ENCODE measurements around the gene FARS2.

GRCh38 chr6:5674721-5675120 lies 413.4 kb downstream of the FARS2 start:
- TF ChIP-seq, protein P1, sequence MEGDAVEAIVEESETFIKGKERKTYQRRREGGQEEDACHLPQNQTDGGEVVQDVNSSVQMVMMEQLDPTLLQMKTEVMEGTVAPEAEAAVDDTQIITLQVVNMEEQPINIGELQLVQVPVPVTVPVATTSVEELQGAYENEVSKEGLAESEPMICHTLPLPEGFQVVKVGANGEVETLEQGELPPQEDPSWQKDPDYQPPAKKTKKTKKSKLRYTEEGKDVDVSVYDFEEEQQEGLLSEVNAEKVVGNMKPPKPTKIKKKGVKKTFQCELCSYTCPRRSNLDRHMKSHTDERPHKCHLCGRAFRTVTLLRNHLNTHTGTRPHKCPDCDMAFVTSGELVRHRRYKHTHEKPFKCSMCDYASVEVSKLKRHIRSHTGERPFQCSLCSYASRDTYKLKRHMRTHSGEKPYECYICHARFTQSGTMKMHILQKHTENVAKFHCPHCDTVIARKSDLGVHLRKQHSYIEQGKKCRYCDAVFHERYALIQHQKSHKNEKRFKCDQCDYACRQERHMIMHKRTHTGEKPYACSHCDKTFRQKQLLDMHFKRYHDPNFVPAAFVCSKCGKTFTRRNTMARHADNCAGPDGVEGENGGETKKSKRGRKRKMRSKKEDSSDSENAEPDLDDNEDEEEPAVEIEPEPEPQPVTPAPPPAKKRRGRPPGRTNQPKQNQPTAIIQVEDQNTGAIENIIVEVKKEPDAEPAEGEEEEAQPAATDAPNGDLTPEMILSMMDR (IDR thresholded peaks at IDR 0.05; ENCODE audit: extremely low read depth in 1 of 2, insufficient read depth in 1 of 2, low read depth in 1 of 2, low read length in 2 of 2), result no peak
- no peak for TF ChIP-seq JUN (IDR thresholded peaks at IDR 0.05; ENCODE audit: borderline replicate concordance, insufficient read depth, insufficient read length, low read depth)
- TF ChIP-seq POLR2A (IDR thresholded peaks at IDR 0.05; ENCODE audit: low read depth, low read length), result no peak
- no peak for TF ChIP-seq POLR2AphosphoS5 (IDR thresholded peaks at IDR 0.05; ENCODE audit: insufficient read depth, low read depth, low read length)
- no peak for TF ChIP-seq MYC (IDR thresholded peaks at IDR 0.05; ENCODE audit: low read depth, low read length)
